ENCODE measurements around the gene CALHM3.

DNA sequence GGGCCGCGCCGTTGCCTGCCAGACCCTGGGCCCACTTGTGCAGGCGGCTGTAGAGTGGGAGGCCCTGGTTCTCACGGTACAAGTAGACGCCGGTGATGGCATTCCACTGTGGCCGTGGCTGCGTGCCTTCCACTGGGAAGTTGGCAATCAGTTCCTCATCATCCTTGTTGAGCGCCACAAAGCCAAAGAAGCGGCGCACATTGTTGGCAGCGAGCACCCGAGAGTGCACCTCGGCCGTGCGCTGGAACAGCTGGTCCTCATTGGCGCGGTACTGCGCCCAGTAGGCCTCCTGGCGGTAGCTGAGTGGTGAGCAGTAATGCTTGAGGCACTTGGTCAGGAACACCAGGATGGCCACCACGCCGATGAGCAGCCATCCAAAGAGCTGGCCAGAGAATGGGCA lies 31.9 kb downstream of the CALHM3 start:
- TF ChIP-seq, protein P1, sequence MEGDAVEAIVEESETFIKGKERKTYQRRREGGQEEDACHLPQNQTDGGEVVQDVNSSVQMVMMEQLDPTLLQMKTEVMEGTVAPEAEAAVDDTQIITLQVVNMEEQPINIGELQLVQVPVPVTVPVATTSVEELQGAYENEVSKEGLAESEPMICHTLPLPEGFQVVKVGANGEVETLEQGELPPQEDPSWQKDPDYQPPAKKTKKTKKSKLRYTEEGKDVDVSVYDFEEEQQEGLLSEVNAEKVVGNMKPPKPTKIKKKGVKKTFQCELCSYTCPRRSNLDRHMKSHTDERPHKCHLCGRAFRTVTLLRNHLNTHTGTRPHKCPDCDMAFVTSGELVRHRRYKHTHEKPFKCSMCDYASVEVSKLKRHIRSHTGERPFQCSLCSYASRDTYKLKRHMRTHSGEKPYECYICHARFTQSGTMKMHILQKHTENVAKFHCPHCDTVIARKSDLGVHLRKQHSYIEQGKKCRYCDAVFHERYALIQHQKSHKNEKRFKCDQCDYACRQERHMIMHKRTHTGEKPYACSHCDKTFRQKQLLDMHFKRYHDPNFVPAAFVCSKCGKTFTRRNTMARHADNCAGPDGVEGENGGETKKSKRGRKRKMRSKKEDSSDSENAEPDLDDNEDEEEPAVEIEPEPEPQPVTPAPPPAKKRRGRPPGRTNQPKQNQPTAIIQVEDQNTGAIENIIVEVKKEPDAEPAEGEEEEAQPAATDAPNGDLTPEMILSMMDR (IDR thresholded peaks at IDR 0.05): no peak
- TF ChIP-seq ZNF121 (CRISPR knock-in tag; IDR thresholded peaks at IDR 0.05): no peak
- no peak for TF ChIP-seq KAT7 (CRISPR knock-in tag; IDR thresholded peaks at IDR 0.05; ENCODE audit: borderline replicate concordance)
- no peak for TF ChIP-seq NFE2L1 (CRISPR knock-in tag; IDR thresholded peaks at IDR 0.05)
- no peak for TF ChIP-seq NFYB (CRISPR knock-in tag; conservative IDR thresholded peaks at IDR 0.05; ENCODE audit: low read depth)

All from WTC11 (cell line).